Measurements from ENCODE around the gene PKP4.

DNA sequence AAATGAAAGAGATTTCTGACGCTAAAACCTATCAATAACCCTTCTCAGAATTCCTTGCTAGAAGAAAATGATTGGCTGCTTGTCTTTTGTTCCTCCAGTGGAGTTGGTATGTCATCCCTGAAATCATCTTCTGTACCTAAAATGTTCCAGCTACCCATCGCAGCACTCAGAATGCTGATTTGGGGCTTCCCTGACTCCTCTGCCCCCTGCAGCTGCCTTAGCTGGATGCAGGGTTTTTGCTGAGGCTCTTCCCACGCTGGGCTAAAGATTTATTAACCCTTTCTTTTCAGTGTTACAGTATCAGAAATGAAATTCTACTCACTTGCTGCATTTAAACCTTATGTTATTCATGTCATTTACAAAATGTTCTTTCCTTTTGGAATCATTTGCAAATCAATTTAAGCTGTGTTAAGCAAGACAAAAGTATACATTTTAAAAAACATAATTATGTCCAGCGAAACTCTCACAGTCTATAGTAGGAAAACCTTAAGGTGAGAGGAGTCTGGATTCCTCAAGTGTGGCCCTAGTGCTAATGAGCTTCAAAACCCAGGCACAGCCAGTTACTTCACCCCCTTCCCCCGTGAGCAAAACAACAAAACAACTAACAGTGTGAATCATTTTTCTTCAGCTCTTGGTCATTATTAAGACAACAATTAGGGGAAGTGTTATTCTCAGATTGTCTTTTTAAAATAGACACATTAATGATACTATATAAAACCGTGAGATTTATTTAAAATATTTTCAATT lies 32.8 kb downstream of the PKP4 start:
- TF ChIP-seq POLR2AphosphoS5 (IDR thresholded peaks at IDR 0.05; ENCODE audit: low read depth, low read length) (no peak), TAF1 (IDR thresholded peaks at IDR 0.05; ENCODE audit: borderline replicate concordance, insufficient read depth, low read length) (no peak)
